CD4-positive, alpha-beta T cell (primary cell): Measurements from ENCODE around the gene TSHZ2. TPM values are rescaled to one million over a fixed set of nuclear protein-coding genes. Genes with fewer than 3 reads are reported as not detected.

Source experiments
- ATAC-seq: fragments of 200-7000 bp; cut with Tn5 transposase; one replicate; pipeline ENCODE4 v1.10.0; 2022; ENCODE audit warnings: mild to moderate bottlenecking; ENCODE audit not compliant: poor library complexity
- CTCF ChIA-PET: fragments of 350-600 bp; sonication (Branson Sonifier 250); formaldehyde crosslinking; loops from one replicate; lab custom pipeline; 2021; ENCODE audit warnings: antibody characterized with exemption, inconsistent platforms; lab: Charles Lee
- POLR2A ChIA-PET: fragments of 350-600 bp; sonication (Branson Sonifier 250); formaldehyde crosslinking; loops from one replicate; lab custom pipeline; 2021; ENCODE audit warnings: antibody characterized with exemption, inconsistent platforms; lab: Charles Lee
- DNase-seq, 14 experiments: peaks; one replicate each; pipeline ENCODE4 v3.0.0-alpha.2; 2013 to 2020; ENCODE audit warnings: mixed read lengths in 2 of 14
- H3K27ac ChIP-seq, 2 donors: one replicate each; pipeline versions ENCODE4 v1.5.1 to v1.7.0; 2013; ENCODE audit warnings: low read length in 2 of 2, low read depth in 1 of 2, mild to moderate bottlenecking in 1 of 2
- H3K27me3 ChIP-seq, 2 experiments: 1 replicate in 1 of 2; 2 replicates in 1 of 2; pipeline versions ENCODE4 v1.6.1 to v1.7.0; 2013; ENCODE audit warnings: low read length in 2 of 2, control low read depth in 1 of 2, mild to moderate bottlenecking in 1 of 2, moderate library complexity in 1 of 2; ENCODE audit not compliant: insufficient read depth in 2 of 2, control insufficient read depth in 1 of 2
- H3K36me3 ChIP-seq: one replicate; pipeline ENCODE4 v1.6.1; 2013; ENCODE audit warnings: low read length, control low read depth; ENCODE audit not compliant: insufficient read depth
- H3K4me1 ChIP-seq: one replicate; pipeline ENCODE4 v1.6.1; 2013; ENCODE audit warnings: low read length, control low read depth; ENCODE audit not compliant: insufficient read depth
- H3K4me3 ChIP-seq: one replicate; pipeline ENCODE4 v1.5.1; 2013; ENCODE audit warnings: mild to moderate bottlenecking, low read length, moderate library complexity
- H3K9me3 ChIP-seq, 2 experiments: 1 replicate in 1 of 2; 2 replicates in 1 of 2; pipeline versions ENCODE4 v1.6.1 to v1.7.0; 2013; ENCODE audit warnings: low read length in 2 of 2, mild to moderate bottlenecking in 2 of 2, control low read depth in 1 of 2, moderate library complexity in 1 of 2; ENCODE audit not compliant: control insufficient read depth in 1 of 2, insufficient read depth in 1 of 2
- H3K27ac Mint-ChIP-seq: one replicate; pipeline ENCODE4 v1.8.0; 2020; ENCODE audit warnings: mixed read lengths
- H3K27me3 Mint-ChIP-seq: one replicate; pipeline ENCODE4 v1.8.0; 2021; ENCODE audit warnings: mixed read lengths
- H3K36me3 Mint-ChIP-seq: one replicate; pipeline ENCODE4 v1.8.0; 2021; ENCODE audit warnings: low read depth, mixed read lengths
- H3K4me1 Mint-ChIP-seq: one replicate; pipeline ENCODE4 v1.8.0; 2021; ENCODE audit warnings: low read depth, mixed read lengths
- H3K4me3 Mint-ChIP-seq: one replicate; pipeline ENCODE4 v1.8.0; 2020; ENCODE audit warnings: mild to moderate bottlenecking, mixed read lengths
- H3K9me3 Mint-ChIP-seq: one replicate; pipeline ENCODE4 v1.8.0; 2020; ENCODE audit warnings: mixed read lengths
- intact Hi-C, 2 experiments: fragments of 100-400 bp; cut with DNase I in 1 of 2; cut with micrococcal nuclease in 1 of 2; formaldehyde crosslinking; loops; one replicate each; pipeline versions ENCODE4 v1.15.1 to v1.9.0; 2023 to 2025; cut with DNase I, micrococcal nuclease
- total RNA-seq, 174 experiments: library from RNA in 2 of 174; stranded (reverse) in 2 of 174; gene quantifications; one replicate each; pipeline ENCODE4 v1.2.3 and lab custom pipeline; 2021 to 2026
- TF ChIP-seq, protein P1 (sequence below): fragments of 200-600 bp; IDR thresholded peaks from one replicate; pipeline ENCODE4 v1.8.0; 2022; ENCODE audit warnings: antibody characterized with exemption, mild to moderate bottlenecking

TSHZ2 gene
- total RNA-seq, 2 experiments from 2014 or later = 26.1 to 27.4 TPM

DNA sequence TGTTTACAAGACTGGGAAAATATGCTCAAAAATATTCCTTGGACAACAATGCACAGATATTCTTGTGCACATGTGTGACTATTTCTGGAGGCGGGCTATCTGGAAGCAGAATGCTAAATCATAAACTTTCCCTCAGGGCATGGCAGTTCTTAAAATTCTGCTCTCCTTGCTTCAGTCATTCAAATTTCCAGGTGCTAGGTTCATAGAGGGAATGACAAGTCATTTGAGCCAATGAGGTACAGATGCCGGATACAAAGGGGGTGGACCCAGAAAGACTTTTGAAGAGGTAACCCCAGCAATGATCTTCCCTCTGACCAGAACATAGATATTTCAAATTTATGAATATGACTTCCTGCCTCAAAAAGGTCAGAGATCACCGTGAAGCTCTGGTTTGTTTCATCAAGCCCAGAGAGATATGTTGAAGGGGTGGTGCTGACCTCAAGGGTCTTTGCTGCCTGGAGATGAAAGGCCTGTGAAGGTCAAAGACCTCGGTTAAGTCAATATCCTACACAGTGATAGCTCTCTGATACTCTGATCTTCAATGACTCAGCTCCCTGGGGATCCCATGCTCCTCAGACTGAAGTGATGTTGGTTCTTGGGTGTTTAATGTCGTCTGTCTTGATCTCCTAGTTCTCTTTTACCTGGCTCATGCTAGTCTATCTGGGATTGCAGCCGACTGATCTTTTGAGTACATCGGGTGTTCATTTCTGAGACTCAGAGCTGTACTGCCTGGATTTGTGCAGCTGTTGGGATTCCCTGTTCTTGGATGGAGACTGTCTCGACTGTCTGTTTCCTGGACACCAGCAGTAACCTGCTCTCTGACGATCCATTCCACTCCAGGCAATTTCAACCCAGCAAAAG is 47.5 kb upstream of the TSHZ2 start:
- no peak for ATAC-seq
- TF ChIP-seq, protein P1, sequence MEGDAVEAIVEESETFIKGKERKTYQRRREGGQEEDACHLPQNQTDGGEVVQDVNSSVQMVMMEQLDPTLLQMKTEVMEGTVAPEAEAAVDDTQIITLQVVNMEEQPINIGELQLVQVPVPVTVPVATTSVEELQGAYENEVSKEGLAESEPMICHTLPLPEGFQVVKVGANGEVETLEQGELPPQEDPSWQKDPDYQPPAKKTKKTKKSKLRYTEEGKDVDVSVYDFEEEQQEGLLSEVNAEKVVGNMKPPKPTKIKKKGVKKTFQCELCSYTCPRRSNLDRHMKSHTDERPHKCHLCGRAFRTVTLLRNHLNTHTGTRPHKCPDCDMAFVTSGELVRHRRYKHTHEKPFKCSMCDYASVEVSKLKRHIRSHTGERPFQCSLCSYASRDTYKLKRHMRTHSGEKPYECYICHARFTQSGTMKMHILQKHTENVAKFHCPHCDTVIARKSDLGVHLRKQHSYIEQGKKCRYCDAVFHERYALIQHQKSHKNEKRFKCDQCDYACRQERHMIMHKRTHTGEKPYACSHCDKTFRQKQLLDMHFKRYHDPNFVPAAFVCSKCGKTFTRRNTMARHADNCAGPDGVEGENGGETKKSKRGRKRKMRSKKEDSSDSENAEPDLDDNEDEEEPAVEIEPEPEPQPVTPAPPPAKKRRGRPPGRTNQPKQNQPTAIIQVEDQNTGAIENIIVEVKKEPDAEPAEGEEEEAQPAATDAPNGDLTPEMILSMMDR = no peak
- Histone ChIP-seq H3K36me3 (no peaks in the 10 kb centered on the region), H3K4me3 (no peak overlapping the region), H3K27me3 (no peaks in the 10 kb centered on the region), H3K9me3 (no peaks in the 10 kb centered on the region), H3K27ac (no peak overlapping the region), H3K4me1 (no peaks in the 10 kb centered on the region)
- no peaks in the 10 kb centered on the region for H3K36me3 Mint-ChIP-seq
- H3K4me3 Mint-ChIP-seq = no peak overlapping the region
- ChIA-PET POLR2A (no interaction called here), CTCF (no interaction called here)
- H3K9me3 Mint-ChIP-seq = no peaks in the 10 kb centered on the region
- H3K27ac Mint-ChIP-seq = no peak overlapping the region
- peaks cover 5% of the 10 kb centered on the region for H3K27me3 Mint-ChIP-seq
- DNase-seq = no peak
- H3K4me1 Mint-ChIP-seq = no peaks in the 10 kb centered on the region
- intact Hi-C loops = no loop called here

DNA sequence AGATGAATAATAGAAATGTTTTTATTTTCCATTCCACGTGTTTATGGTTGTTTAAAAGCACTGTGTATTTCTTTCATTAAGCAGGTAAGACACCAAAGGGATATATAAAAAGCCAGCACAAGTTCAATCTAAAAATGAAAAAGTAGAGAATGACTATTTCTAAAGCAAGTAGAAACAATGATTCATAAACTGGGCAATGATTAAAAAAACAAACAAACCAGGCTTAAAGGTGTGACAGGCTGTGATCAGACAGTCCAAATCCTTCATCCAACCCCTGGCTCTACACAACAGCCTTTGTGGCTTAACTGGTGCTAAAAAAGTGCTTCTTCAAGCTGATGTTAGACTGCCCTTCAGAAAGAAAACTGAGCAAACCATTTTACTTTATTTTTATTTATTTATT is 45.7 kb upstream of the TSHZ2 start:
- Mint-ChIP-seq H3K27me3 (peaks cover 5% of the 10 kb centered on the region), H3K9me3 (peaks cover 2% of the 10 kb centered on the region), H3K27ac (no peak overlapping the region), H3K4me3 (no peak overlapping the region), H3K36me3 (no peaks in the 10 kb centered on the region), H3K4me1 (no peaks in the 10 kb centered on the region)
- Histone ChIP-seq H3K27me3 (no peaks in the 10 kb centered on the region), H3K4me1 (no peaks in the 10 kb centered on the region), H3K36me3 (no peaks in the 10 kb centered on the region), H3K4me3 (no peak overlapping the region), H3K27ac (no peak overlapping the region), H3K9me3 (no peaks in the 10 kb centered on the region)
- ATAC-seq = no peak
- intact Hi-C loops = no loop called here
- TF ChIP-seq, protein P1 = no peak
- ChIA-PET CTCF (no interaction called here), POLR2A (no interaction called here)
- DNase-seq = no peak

DNA sequence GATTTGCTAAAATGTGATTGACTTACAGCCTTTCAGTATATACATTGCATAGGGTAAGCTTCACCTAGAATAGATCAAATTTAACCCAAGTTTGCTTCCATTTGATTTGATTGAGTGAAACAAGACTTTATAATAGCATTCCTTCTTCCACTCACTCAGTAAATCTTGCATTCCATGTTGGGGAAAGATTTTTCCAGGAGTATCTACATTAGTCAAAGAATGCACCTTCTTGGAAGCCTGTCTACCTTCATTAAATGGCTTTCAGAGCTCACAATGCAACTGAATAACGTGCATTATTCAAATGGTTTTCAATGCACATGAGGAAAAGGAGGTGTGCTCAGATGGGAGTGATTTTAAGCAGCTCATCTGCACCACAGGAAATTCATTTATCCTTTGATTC is 38.3 kb upstream of the TSHZ2 start:
- TF ChIP-seq, protein P1 = no peak
- CTCF ChIA-PET = no interaction called here
- no peak overlapping the region for H3K4me3 Mint-ChIP-seq

More for the DNA sequence above, 38.3 kb upstream of the TSHZ2 start:
- Histone ChIP-seq H3K9me3 (no peaks in the 10 kb centered on the region), H3K27ac (no peak overlapping the region), H3K4me1 (no peaks in the 10 kb centered on the region), H3K4me3 (no peak overlapping the region), H3K27me3 (no peaks in the 10 kb centered on the region), H3K36me3 (no peaks in the 10 kb centered on the region)
- Mint-ChIP-seq H3K27me3 (no peaks in the 10 kb centered on the region), H3K27ac (no peak overlapping the region), H3K4me1 (no peaks in the 10 kb centered on the region), H3K36me3 (no peaks in the 10 kb centered on the region), H3K9me3 (peaks cover 2% of the 10 kb centered on the region)
- POLR2A ChIA-PET = no interaction called here
- ATAC-seq (no peak), DNase-seq (no peak)
- intact Hi-C loops = no loop called here
